K562 (cell line): ENCODE measurements around the gene EIF2S3B. TPM values are rescaled to one million over a fixed set of nuclear protein-coding genes. Genes with fewer than 3 reads are reported as not detected.

Source experiments
- ATAC-seq: fragments of 200-7000 bp; cut with Tn5 transposase; 3 replicates; pipeline ENCODE4 v1.9.1; 2020; ENCODE audit warnings: moderate library complexity
- BruUV-seq: library from RNA; stranded (reverse); fragments of 400-500 nt; replicated peaks from 2 replicates; lab custom pipeline; 2021; lab: Mats Ljungman, UMichigan
- CTCF ChIA-PET: fragments of 300-600 bp; formaldehyde crosslinking; extraction: SDS; loops from one replicate; lab custom pipeline; 2021; ENCODE audit warnings: low intra/inter-chr PET ratio; lab: Yijun Ruan, JAX
- POLR2A ChIA-PET: fragments of 300-600, 350-650 bp; sonication (Branson Sonifier 250); formaldehyde crosslinking; extraction: SDS; loops from one replicate; lab custom pipeline; 2021; ENCODE audit warnings: antibody characterized with exemption, inconsistent platforms; lab: Yijun Ruan, JAX
- DNase-seq, 4 experiments: peaks; one replicate each; pipeline versions ENCODE4 v3.0.0 to v3.0.0-alpha.2; 2011 to 2018; ENCODE audit warnings: low spot score in 3 of 4, mixed read lengths in 3 of 4; ENCODE audit errors: extremely low read depth in 1 of 4
- FAIRE-seq: peaks from 2 replicates; lab custom pipeline; 2011; peaks lifted over from hg19 to GRCh38; lab: Jason Lieb, UNC
- H2AFZ ChIP-seq: 2 replicates; pipeline ENCODE4 v1.6.0; 2011; ENCODE audit warnings: low read depth, low read length, control low read depth, inconsistent platforms
- H3K27ac ChIP-seq: fragments of 200-600 bp; 3 replicates; pipeline ENCODE4 v1.8.0; 2011; ENCODE audit warnings: low read depth, mild to moderate bottlenecking, control low read depth, inconsistent platforms, low read length, moderate library complexity, mixed read lengths; ENCODE audit errors: extremely low read depth
- H3K27me3 ChIP-seq, 2 experiments: fragments of 300-600 bp in 1 of 2; 2 replicates in 1 of 2; 3 replicates in 1 of 2; pipeline versions ENCODE4 v1.6.0 to v1.8.0; 2011; ENCODE audit warnings: inconsistent platforms in 2 of 2, low read length in 2 of 2, mild to moderate bottlenecking in 1 of 2, mixed read lengths in 1 of 2, moderate library complexity in 1 of 2; ENCODE audit not compliant: control insufficient read depth in 2 of 2, insufficient read depth in 2 of 2
- H3K36me3 ChIP-seq: fragments of 300-600 bp; 3 replicates; pipeline ENCODE4 v1.8.0; 2011; ENCODE audit warnings: mild to moderate bottlenecking, low read length, inconsistent platforms; ENCODE audit not compliant: control insufficient read depth, insufficient read depth
- H3K4me1 ChIP-seq, 2 experiments: fragments of 200-600 bp in 1 of 2; replicated peaks in 1 of 2; 2 replicates in 1 of 2; 3 replicates in 1 of 2; pipeline versions ENCODE4 v1.5.1 to v1.8.0; 2011; ENCODE audit warnings: inconsistent platforms in 2 of 2, low read length in 2 of 2, mild to moderate bottlenecking in 1 of 2, mixed read lengths in 1 of 2, moderate library complexity in 1 of 2; ENCODE audit not compliant: control insufficient read depth in 2 of 2, insufficient read depth in 2 of 2
- H3K4me2 ChIP-seq: 2 replicates; pipeline ENCODE4 v1.6.1; 2011; ENCODE audit warnings: low read length, control low read depth, inconsistent platforms, mixed read lengths; ENCODE audit not compliant: insufficient read depth
- H3K4me3 ChIP-seq: fragments of 200-600 bp; sonication (generic), shearing (Covaris generic); 2 replicates; pipeline ENCODE4 v1.5.1; 2016; ENCODE audit warnings: control low read depth, inconsistent platforms
- H3K79me2 ChIP-seq: fragments of 200-600 bp; 3 replicates; pipeline ENCODE4 v1.8.0; 2011; ENCODE audit warnings: low read length, inconsistent platforms; ENCODE audit not compliant: control insufficient read depth, insufficient read depth
- H3K9ac ChIP-seq, 2 experiments: 2 replicates each; pipeline versions ENCODE4 v1.6.0 to v1.6.1; 2011; ENCODE audit warnings: low read depth in 2 of 2, low read length in 2 of 2, control low read depth in 1 of 2, inconsistent platforms in 1 of 2, mild to moderate bottlenecking in 1 of 2, mixed read lengths in 1 of 2; ENCODE audit not compliant: insufficient read depth in 1 of 2
- H3K9me1 ChIP-seq: one replicate; pipeline ENCODE4 v1.6.0; 2011; ENCODE audit warnings: inconsistent platforms, mild to moderate bottlenecking, low read length, moderate library complexity; ENCODE audit not compliant: control insufficient read depth, insufficient read depth
- H3K9me3 ChIP-seq: replicated peaks from 2 replicates; pipeline ENCODE4 v1.5.1; 2011; ENCODE audit warnings: low read depth, low read length, inconsistent platforms; ENCODE audit not compliant: control insufficient read depth, insufficient read depth
- H4K20me1 ChIP-seq: replicated peaks from 2 replicates; pipeline ENCODE4 v1.6.1; 2011; ENCODE audit warnings: low read length, inconsistent platforms, mixed read lengths; ENCODE audit not compliant: control insufficient read depth, insufficient read depth
- ARHGAP35 ChIP-seq: fragments of 450-650 bp; IDR thresholded peaks from 2 replicates; pipeline ENCODE4 v1.6.1; 2018; ENCODE audit not compliant: partially characterized antibody
- CHD2 ChIP-seq: IDR thresholded peaks from 2 replicates; pipeline ENCODE4 v1.6.1; 2011; ENCODE audit warnings: low read depth, low read length
- FOXK2 ChIP-seq, 2 experiments: fragments of 450-650 bp; IDR thresholded peaks in 1 of 2; conservative IDR thresholded peaks in 1 of 2; 2 replicates each; pipeline ENCODE4 v1.6.1; 2016; ENCODE audit warnings: low read depth in 2 of 2, mild to moderate bottlenecking in 1 of 2
- NR1H2 ChIP-seq: sonication (generic); formaldehyde crosslinking; IDR thresholded peaks from 2 replicates; pipeline ENCODE4 v1.4.0; 2020; ENCODE audit warnings: mild to moderate bottlenecking, missing genetic modification reagents
- RUNX1 ChIP-seq: sonication (generic); IDR thresholded peaks from 2 replicates; pipeline ENCODE4 v1.6.1; 2016; ENCODE audit warnings: antibody characterized with exemption, low read depth
- SNIP1 ChIP-seq: fragments of 450-650 bp; IDR thresholded peaks from 2 replicates; pipeline ENCODE4 v1.7.1; 2017; ENCODE audit warnings: low read depth, mild to moderate bottlenecking
- SP1 ChIP-seq: sonication (generic); formaldehyde crosslinking; IDR thresholded peaks from 2 replicates; pipeline ENCODE4 v1.8.1; 2022; ENCODE audit warnings: mild to moderate bottlenecking, missing genetic modification reagents
- WGBS: fragments of 100-300 bp; shearing (Covaris generic); methylation state at CpG from one replicate; pipeline ENCODE4 v1.1.6; 2016; ENCODE audit warnings: low coverage, mixed read lengths; ENCODE audit not compliant: insufficient coverage; ENCODE audit errors: missing lambda C conversion rate; 5-methylcytosine and 5-hydroxymethylcytosine counted together
- in situ Hi-C: fragments of 300-500 bp; cut with MboI; formaldehyde crosslinking; loops from 4 replicates; pipeline ENCODE4 v1.15.0; 2018; ENCODE audit warnings: inconsistent platforms, mixed read lengths
- intact Hi-C: fragments of 100-400 bp; cut with micrococcal nuclease; formaldehyde crosslinking; loops from 2 replicates; pipeline ENCODE4 v1.14.2; 2022
- polyA plus RNA-seq, 8 experiments: library from polyadenylated mRNA; depleted of rRNA in 4 of 8; stranded (reverse) in 5 of 8; unstranded in 3 of 8; fragments of >200 nt; fragmentation: Nextera tagmentation in 2 of 8; fragmentation: Illumina TruSeq in 1 of 8; extraction: Ambion mirVana in 2 of 8; extraction: Trizol in 1 of 8; gene quantifications; 2 replicates each; pipeline versions ENCODE4 v1.2.1 to v1.2.3, GENCODE V29; 2011 to 2014; ENCODE audit warnings: inconsistent platforms in 1 of 8, missing spikeins in 1 of 8
- total RNA-seq, 7 experiments: library from RNA; depleted of rRNA in 6 of 7; stranded (reverse); fragments of >200 nt in 6 of 7; fragmentation: Illumina TruSeq in 2 of 7; extraction: Trizol in 2 of 7; gene quantifications; 2 replicates each; pipeline versions ENCODE4 v1.2.1 to v1.2.3, GENCODE V29; 2011 to 2021; ENCODE audit warnings: low replicate concordance in 1 of 7
- TF ChIP-seq, protein P1 (sequence below): fragments of 250-450 bp; sonication (Bioruptor Pico); IDR thresholded peaks from 2 replicates; pipeline ENCODE4 v1.4.0; 2020; ENCODE audit warnings: mild to moderate bottlenecking, moderate library complexity, borderline replicate concordance
- TF ChIP-seq, protein P2 (sequence below): fragments of 250-450 bp; sonication (Bioruptor Pico); IDR thresholded peaks from 2 replicates; pipeline ENCODE4 v1.5.0; 2021; ENCODE audit warnings: mild to moderate bottlenecking, moderate library complexity

The EIF2S3B gene
- total and polyA plus RNA-seq, 9 of the 15 experiments (the other 6 are each of a cell fraction or from before 2014, with no cell fraction given) = 0.45 to 5.1 (median 2.0) TPM

DNA sequence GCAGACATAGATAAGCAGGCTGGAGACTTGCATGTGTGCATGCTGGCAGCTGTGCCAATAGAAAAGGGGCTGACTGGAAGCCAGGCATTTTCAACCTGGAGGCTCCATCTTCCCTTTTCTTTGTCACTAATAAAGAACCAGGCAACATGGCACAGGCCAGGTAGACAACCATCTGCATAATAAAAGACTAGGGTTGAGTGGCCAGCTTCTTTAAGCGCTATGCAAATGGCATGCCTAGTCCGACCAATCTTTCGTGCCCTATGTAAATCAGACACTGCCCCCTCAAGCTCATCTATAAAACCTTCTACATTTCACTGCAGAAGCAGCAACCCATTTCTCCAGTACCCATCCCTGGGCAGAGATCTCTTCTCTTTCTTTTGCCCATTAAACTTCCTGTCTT lies 47.9 kb upstream of the EIF2S3B start:
- Histone ChIP-seq H3K27me3 (no peaks in the 10 kb centered on the region), H4K20me1 (no peaks in the 10 kb centered on the region), H3K4me3 (no peak overlapping the region), H3K4me2 (no peak overlapping the region), H2AFZ (no peak overlapping the region), H3K9me1 (no peaks in the 10 kb centered on the region), H3K9ac (no peak overlapping the region), H3K36me3 (no peaks in the 10 kb centered on the region), H3K9me3 (no peaks in the 10 kb centered on the region; the same call in 1 of the 2 replicates), H3K27ac (no peak overlapping the region), H3K79me2 (no peaks in the 10 kb centered on the region), H3K4me1 (no peaks in the 10 kb centered on the region)
- no TSS peak for BruUV-seq
- CTCF ChIA-PET = no interaction called here
- POLR2A ChIA-PET = no interaction called here
- TF ChIP-seq SP1 (CRISPR knock-in tag) (no peak), ARHGAP35 (no peak), FOXK2 (conservative IDR thresholded peaks at IDR 0.05 in 1 of 2, IDR thresholded peaks at IDR 0.05 in 1 of 2; ENCODE audit: low read depth in 2 of 2) (no peak), RUNX1 (no peak), CHD2 (no peak), NR1H2 (CRISPR knock-in tag) (no peak), SNIP1 (no peak)
- TF ChIP-seq, protein P1, sequence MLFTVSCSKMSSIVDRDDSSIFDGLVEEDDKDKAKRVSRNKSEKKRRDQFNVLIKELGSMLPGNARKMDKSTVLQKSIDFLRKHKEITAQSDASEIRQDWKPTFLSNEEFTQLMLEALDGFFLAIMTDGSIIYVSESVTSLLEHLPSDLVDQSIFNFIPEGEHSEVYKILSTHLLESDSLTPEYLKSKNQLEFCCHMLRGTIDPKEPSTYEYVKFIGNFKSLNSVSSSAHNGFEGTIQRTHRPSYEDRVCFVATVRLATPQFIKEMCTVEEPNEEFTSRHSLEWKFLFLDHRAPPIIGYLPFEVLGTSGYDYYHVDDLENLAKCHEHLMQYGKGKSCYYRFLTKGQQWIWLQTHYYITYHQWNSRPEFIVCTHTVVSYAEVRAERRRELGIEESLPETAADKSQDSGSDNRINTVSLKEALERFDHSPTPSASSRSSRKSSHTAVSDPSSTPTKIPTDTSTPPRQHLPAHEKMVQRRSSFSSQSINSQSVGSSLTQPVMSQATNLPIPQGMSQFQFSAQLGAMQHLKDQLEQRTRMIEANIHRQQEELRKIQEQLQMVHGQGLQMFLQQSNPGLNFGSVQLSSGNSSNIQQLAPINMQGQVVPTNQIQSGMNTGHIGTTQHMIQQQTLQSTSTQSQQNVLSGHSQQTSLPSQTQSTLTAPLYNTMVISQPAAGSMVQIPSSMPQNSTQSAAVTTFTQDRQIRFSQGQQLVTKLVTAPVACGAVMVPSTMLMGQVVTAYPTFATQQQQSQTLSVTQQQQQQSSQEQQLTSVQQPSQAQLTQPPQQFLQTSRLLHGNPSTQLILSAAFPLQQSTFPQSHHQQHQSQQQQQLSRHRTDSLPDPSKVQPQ = no peak
- TF ChIP-seq, protein P2, sequence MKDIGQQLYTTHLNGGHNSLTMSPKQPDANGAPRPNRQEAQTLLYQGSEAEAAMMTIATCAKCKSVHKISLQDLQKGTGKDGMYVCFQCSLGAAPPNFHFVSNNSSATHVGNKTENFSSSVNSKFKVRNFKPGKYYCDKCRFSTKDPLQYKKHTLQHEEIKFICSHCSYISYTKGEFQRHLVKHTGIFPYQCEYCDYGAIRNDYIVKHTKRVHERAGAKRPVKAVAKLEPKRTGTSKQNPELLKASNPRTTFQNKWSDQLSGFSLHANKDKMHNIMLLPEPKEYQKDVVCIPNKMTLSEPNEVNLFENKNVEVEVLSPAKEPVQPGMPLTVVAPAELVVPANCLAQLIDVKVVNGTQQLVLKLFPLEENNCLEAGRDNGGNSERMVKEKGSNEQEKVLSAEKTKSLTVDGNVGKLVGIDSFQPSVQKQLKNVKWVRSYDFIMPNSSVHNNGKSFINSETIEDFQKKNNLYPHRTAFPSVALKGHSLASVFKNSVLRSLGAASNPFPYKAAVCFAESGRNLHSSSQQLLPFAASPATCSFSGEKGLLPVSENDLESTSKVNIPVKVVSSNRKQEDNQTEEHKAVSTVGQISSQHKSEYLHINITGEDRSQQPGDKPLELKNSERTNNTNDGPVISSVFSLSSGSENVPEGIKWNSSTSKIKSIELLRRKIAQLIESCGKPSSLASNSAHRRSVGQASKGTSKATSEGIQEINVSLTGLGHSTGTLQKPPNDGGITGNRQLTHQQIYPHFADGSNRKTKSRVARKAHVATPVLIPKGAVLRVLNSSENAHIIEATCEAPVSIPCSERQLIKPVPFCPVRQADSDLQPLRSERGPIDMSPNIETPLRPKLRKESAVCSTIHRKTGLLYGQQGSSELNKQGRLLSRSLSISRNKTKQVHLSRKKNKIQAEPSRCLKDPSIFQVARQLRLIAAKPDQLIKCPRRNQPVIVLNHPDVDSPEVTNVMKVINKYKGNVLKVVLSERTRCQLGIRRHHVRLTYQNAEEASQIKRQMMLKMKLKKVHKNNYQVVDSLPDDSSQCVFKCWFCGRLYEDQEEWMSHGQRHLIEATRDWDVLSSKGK (CRISPR knock-in tag) = no peak
- no peak for ATAC-seq
- in situ Hi-C loops (loop anchor here (5.0 kb wide), 1 partner anchor 50 kb away; the partner anchor contains the start of gene KLRC4), intact Hi-C loops (no loop called here)
- FAIRE-seq = no peak
- DNase-seq = no peak
- WGBS = 7% methylated on average over 3 of the region's 3 CpGs
